GM18520 (cell line): ENCODE measurements around the gene PPP2R5B.

ENCODE experiments used
- ATAC-seq: cut with Tn5 transposase; IDR thresholded peaks from one replicate; pipeline ENCODE4 v1.9.1; 2021; ENCODE audit not compliant: unreplicated experiment

PPP2R5B gene

GRCh38 chr11:64888729-64889511 is 35.6 kb upstream of the PPP2R5B start:
- no peak for ATAC-seq

GRCh38 chr11:64890522-64890939 is 34.0 kb upstream of the PPP2R5B start:
- no peak for ATAC-seq

- no peak for ATAC-seq
Measured at GRCh38 chr11:64891215-64891848, 33.2 kb upstream of the PPP2R5B start.

DNA sequence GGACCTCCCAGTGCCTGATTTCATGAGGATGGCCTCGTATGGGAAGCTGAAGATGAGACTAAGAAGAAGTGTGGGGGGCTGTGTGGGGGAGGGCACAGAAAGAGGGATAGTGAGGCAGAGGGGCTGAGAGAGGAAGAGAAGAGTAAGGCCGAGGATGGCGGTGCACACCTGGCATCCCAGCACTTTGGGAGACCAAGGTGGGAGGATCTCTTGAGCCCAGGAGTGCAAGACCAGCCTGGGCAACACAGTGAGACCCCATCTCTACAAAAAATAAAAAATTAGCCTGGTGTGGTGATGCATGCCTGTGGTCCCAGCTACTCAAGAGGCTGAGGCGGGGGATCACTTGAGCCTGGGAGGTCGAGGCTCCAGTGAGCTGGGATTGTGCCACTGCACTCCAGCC is 32.6 kb upstream of the PPP2R5B start:
- no peak for ATAC-seq

GRCh38 chr11:64892411-64892831 is 32.1 kb upstream of the PPP2R5B start:
- ATAC-seq = no peak

GRCh38 chr11:64892838-64893193 is 31.7 kb upstream of the PPP2R5B start:
- ATAC-seq = no peak

GRCh38 chr11:64893194-64894069 is 31.1 kb upstream of the PPP2R5B start:
- no peak for ATAC-seq

DNA sequence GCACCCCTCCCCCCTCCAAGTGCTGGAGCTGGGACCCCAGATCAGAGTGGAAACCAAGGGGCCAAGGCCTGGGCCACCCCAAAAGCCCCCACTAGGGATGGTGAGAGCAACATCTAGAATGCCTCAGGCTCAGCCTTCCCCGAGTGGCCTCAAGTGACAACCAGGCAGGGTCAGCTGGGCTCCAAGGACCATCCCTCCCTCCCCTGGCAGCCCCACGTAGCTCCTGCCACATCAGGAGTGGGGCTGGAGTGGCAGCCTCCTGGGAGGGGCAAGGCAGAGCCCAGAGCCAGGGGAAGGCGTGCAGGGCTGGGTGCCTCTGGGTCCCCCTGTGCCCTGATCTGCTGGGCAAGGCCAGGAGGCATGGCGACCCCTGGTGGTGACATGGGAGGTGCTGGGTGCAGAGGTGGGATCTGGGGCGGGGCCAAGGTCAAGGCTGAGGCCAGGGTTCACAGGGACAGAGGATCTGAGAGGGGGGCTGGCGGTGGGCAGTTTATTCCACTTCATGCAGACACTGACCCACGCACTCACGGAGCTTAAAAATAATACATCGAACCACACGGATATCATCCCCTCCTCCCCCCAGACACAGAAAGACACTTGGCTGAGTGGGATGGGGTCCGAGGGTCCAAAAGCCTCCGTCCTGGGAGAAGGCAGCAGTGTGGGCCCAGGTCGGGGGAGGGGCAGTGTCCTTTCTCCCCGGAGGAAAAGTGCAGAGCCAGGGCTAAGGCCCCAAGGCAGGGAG is 30.2 kb upstream of the PPP2R5B start:
- ATAC-seq = no peak

DNA sequence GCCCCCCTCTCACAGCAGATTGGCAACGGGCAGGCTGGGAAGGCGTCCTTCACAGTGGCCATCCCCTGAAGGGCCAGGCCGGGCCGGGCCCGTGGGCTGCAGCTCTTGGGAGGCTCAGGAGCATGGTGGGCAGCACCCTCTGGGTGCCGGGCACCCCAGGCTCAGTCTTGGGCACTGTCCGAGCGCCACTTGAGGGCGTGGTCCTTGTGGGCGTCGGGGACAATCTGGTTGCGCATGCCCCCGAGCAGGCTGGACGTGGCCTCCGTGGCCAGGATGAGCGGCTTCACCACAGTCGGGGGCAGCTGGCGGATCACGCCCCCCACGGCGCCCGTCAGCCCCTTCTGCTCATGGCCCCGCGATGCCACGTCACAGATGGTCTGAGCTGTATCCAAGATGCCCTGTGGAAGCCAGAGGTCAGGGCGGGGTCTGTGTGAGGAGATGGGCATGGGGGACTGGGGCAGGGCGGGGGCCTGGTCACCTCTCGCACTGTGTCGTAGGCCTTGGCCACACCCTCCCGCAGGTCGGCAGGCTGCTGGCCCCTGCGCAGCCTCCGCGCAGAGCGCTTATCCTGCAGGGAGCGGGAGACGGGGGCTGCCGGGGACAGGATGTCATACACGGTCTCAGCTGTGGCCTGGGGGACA is 29.6 kb upstream of the PPP2R5B start:
- ATAC-seq = no peak

GRCh38 chr11:64896448-64897022 is 28.0 kb upstream of the PPP2R5B start:
- no peak for ATAC-seq

GRCh38 chr11:64897381-64898075 is 27.0 kb upstream of the PPP2R5B start:
- ATAC-seq = no peak

- ATAC-seq = no peak
Measured at GRCh38 chr11:64898076-64898445, 26.4 kb upstream of the PPP2R5B start.

DNA sequence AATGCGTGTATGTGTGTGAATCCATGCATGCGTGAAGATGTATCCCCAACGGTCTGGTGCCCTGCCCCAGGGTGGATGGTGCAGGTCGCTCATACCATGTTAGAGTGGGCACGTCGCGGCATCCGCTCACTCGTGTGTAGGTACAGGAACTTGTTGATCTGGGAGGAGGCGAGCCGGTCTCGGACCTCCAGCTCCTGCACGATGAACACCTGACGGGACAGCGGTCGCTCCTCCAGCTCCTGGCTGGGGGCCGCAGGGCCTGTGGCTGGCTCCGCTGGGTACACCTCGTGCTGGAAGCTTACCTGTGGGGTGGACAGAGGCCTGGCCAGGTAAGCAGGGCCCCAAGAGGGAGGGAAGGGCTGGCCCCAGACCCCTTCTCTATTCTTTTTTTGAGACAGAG is 25.9 kb upstream of the PPP2R5B start:
- ATAC-seq = no peak

GRCh38 chr11:64900263-64900678 is 24.2 kb upstream of the PPP2R5B start:
- ATAC-seq = no peak

DNA sequence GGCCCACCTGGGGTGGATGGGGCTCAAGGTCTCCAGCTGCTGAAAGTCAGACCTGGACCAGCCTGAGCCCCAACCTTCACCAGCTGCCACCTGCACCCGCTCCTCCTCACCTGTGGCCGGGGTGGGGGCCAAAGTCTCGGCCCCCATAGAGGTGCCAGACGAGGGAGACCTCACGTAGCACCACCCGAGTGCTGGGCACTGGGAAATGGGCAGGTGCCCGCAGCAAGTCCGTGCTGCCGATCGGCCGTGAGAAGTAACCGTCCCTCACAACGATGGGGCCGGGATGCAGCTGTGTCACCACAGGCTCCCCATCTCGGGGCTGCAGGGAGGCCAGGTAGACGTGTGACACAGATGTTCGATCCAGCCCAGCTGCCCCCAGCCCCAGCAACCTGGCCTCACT is 23.7 kb upstream of the PPP2R5B start:
- ATAC-seq = no peak

- ATAC-seq = no peak
Measured at GRCh38 chr11:64902102-64902900, 22.2 kb upstream of the PPP2R5B start.

- no peak for ATAC-seq
Measured at GRCh38 chr11:64903291-64903833, 21.1 kb upstream of the PPP2R5B start.

GRCh38 chr11:64905516-64906313 is 18.8 kb upstream of the PPP2R5B start:
- ATAC-seq = no peak
